ENCODE data around the gene NDUFA8.

GRCh38 chr9:122120316-122121071, 39.1 kb downstream of the NDUFA8 start:
- TF ChIP-seq CTCF (IDR thresholded peaks at IDR 0.05) (no peak), POLR2A (IDR thresholded peaks at IDR 0.05) (no peak)
